Measurements from ENCODE around the gene OR1F1. TPM values are rescaled to one million over a fixed set of nuclear protein-coding genes. Genes with fewer than 3 reads are reported as not detected.
A peak's percentile ranks its signal among the peaks of the same experiment; 100 is the strongest.

Gene OR1F1
- total and polyA plus RNA-seq, 9 of the 15 experiments (the other 6 are each of a cell fraction or from before 2014, with no cell fraction given), result 0.15 to 0.61 (median 0.35) TPM; not detected in 3

GRCh38 chr16:3158510-3159314, 29.3 kb upstream of the OR1F1 start (continued):
- TF ChIP-seq ZNF592 (IDR thresholded peaks at IDR 0.05) (no peak), NR2C1 (IDR thresholded peaks at IDR 0.05) (no peak), NR2C1 (tag; IDR thresholded peaks at IDR 0.05) (no peak), AFF1 (IDR thresholded peaks at IDR 0.05; ENCODE audit: low read depth in 1 of 2, partially characterized antibody in 2 of 2) (peak; percentile 4 to 6), NR1H2 (CRISPR knock-in tag; IDR thresholded peaks at IDR 0.05) (no peak), NEUROD1 (IDR thresholded peaks at IDR 0.05; ENCODE audit: borderline replicate concordance, low read depth, low read length, partially characterized antibody) (no peak), E2F1 (CRISPR knock-in tag; IDR thresholded peaks at IDR 0.05) (no peak), PML (IDR thresholded peaks at IDR 0.05; ENCODE audit: low read length) (0 out of 2 replicates have a peak, but pooled peaks have one; percentile 37), SRSF3 (IDR thresholded peaks at IDR 0.05; ENCODE audit: insufficient read depth, low read length) (no peak), ZNF584 (CRISPR knock-in tag; IDR thresholded peaks at IDR 0.05; ENCODE audit: low read depth) (no peak), CREM (IDR thresholded peaks at IDR 0.05; ENCODE audit: low read depth) (peak; percentile 91), ZFX (CRISPR knock-in tag; IDR thresholded peaks at IDR 0.05) (peak; percentile 89), PURB (CRISPR knock-in tag; IDR thresholded peaks at IDR 0.05; ENCODE audit: low read depth) (no peak), ZNF551 (CRISPR knock-in tag; IDR thresholded peaks at IDR 0.05) (no peak), JUN (IDR thresholded peaks at IDR 0.05; ENCODE audit: borderline replicate concordance, low read depth, low read length) (no peak), JUN (CRISPR knock-in tag; IDR thresholded peaks at IDR 0.05; ENCODE audit: borderline replicate concordance) (no peak), BHLHE40 (IDR thresholded peaks at IDR 0.05; ENCODE audit: low read length) (peak; percentile 19; the same call in 1 of the 2 replicates)
